Ishikawa (cell line): ENCODE results near the gene JPH3.

Experiments
- CEBPB ChIP-seq: IDR thresholded peaks from 2 replicates; pipeline ENCODE4 v1.6.1; 2012
- CREB1 ChIP-seq: IDR thresholded peaks from 2 replicates; pipeline ENCODE4 v1.6.1; 2012; ENCODE audit warnings: low read depth
- RAD21 ChIP-seq: IDR thresholded peaks from 2 replicates; pipeline ENCODE4 v1.6.1; 2012; ENCODE audit warnings: low read depth
- TAF1 ChIP-seq: IDR thresholded peaks from 2 replicates; pipeline ENCODE4 v1.6.1; 2012; ENCODE audit warnings: low read depth, mild to moderate bottlenecking
- TCF12 ChIP-seq: IDR thresholded peaks from 2 replicates; pipeline ENCODE4 v1.6.1; 2012; ENCODE audit warnings: low read depth
- USF1 ChIP-seq: IDR thresholded peaks from 2 replicates; pipeline ENCODE4 v1.6.1; 2012
- TF ChIP-seq, protein P1 (sequence below): IDR thresholded peaks from 2 replicates; pipeline ENCODE4 v1.6.1; 2012; ENCODE audit warnings: low read depth, mild to moderate bottlenecking

DNA sequence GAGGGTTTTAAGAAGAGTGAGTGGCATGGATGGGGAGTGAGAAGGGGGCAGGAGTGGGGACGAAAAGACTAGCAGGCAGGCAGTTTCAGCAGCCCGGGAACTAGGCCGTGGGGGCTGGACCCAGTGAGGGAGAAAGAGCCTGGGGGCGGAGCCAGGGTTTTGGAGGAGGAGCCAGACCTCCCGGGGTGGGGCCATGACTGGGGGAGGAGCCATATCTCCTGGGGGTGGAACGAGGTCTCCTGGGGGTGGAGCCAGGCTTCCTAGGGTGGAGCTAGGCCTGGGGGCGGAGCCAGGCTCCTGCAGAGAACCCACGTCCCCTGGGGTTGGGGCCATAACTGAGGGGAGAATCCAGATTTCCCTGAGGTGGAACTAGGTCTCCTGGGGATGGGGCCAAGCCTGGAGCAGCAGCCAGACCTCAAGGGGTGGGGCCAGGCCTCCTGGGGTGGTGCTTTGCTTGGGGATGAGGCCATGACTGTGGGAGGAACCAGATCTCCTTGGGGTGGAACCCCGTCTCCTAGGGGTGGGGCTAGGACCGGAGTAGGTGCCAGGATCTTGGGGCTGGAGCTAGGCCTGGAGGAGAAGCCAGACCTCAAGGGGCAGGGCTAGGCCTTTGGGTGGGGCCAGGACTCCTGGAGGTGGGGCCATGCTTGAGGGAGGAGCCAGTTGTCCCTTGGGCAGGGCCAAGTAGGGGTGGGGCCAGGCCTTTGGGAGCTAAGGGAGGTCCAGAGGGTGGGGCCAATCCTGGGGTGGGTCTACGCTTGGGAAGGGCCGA is 41.7 kb upstream of the JPH3 start:
- TF ChIP-seq, protein P1, sequence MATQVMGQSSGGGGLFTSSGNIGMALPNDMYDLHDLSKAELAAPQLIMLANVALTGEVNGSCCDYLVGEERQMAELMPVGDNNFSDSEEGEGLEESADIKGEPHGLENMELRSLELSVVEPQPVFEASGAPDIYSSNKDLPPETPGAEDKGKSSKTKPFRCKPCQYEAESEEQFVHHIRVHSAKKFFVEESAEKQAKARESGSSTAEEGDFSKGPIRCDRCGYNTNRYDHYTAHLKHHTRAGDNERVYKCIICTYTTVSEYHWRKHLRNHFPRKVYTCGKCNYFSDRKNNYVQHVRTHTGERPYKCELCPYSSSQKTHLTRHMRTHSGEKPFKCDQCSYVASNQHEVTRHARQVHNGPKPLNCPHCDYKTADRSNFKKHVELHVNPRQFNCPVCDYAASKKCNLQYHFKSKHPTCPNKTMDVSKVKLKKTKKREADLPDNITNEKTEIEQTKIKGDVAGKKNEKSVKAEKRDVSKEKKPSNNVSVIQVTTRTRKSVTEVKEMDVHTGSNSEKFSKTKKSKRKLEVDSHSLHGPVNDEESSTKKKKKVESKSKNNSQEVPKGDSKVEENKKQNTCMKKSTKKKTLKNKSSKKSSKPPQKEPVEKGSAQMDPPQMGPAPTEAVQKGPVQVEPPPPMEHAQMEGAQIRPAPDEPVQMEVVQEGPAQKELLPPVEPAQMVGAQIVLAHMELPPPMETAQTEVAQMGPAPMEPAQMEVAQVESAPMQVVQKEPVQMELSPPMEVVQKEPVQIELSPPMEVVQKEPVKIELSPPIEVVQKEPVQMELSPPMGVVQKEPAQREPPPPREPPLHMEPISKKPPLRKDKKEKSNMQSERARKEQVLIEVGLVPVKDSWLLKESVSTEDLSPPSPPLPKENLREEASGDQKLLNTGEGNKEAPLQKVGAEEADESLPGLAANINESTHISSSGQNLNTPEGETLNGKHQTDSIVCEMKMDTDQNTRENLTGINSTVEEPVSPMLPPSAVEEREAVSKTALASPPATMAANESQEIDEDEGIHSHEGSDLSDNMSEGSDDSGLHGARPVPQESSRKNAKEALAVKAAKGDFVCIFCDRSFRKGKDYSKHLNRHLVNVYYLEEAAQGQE: no peak
- TF ChIP-seq TCF12: no peak
- no peak for TF ChIP-seq RAD21
- TF ChIP-seq CREB1: no peak
- no peak for TF ChIP-seq USF1
- TF ChIP-seq CEBPB: no peak
- TF ChIP-seq TAF1: no peak
